Measurements from ENCODE around the gene PHIP.

GRCh38 chr6:79117752-79118151 lies 39.7 kb upstream of the PHIP start:
- TF ChIP-seq POLR2A (IDR thresholded peaks at IDR 0.05) (no peak), CTCF (IDR thresholded peaks at IDR 0.05) (no peak)

Measured in gastroesophageal sphincter (tissue), 3 donors.